Measurements from ENCODE around the gene IL1R2. TPM values are rescaled to one million over a fixed set of nuclear protein-coding genes. Genes with fewer than 3 reads are reported as not detected.
A peak's percentile ranks its signal among the peaks of the same experiment; 100 is the strongest.

Gene IL1R2
- total RNA-seq, 1 donor: not detected

- DNase-seq (ENCODE audit: low read depth): no peak
- H3K4me3 ChIP-seq (ENCODE audit: low read depth, low read length): no peak overlapping the region
- no peak for TF ChIP-seq CTCF (IDR thresholded peaks at IDR 0.05; ENCODE audit: insufficient read depth, low read depth, low read length)
These were observed 40.5 kb upstream of the IL1R2 start for GRCh38 chr2:101951296-101951695.

GRCh38 chr2:101952551-101952950 lies 39.2 kb upstream of the IL1R2 start:
- no peak for TF ChIP-seq CTCF (IDR thresholded peaks at IDR 0.05; ENCODE audit: insufficient read depth, low read depth, low read length)
- DNase-seq (ENCODE audit: low read depth): no peak
- no peak overlapping the region for H3K4me3 ChIP-seq (ENCODE audit: low read depth, low read length)

GRCh38 chr2:101956465-101957438 lies 35.0 kb upstream of the IL1R2 start:
- no peak overlapping the region for H3K4me3 ChIP-seq (ENCODE audit: low read depth, low read length)
- TF ChIP-seq CTCF (IDR thresholded peaks at IDR 0.05; ENCODE audit: insufficient read depth, low read depth, low read length): no peak
- DNase-seq (ENCODE audit: low read depth): peak; percentile 34

DNA sequence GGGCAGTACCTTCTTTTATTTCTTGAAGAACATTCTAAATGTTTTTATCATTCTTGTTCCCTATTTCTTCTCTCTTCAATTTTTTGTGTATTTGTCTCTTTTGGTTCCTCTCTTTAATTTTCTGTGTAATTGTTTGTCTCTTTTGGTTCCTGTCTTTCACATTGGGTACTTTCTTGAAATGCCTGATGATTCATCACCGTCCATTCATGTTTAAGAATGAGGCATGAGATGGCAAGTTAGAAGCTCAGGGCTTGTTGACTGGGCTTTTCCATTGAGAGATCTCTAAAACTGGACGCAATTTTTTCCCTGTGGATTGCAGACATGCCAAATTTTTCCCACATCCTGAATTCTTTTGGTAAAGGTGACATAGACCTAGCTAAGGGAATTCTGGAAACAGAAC lies 33.7 kb upstream of the IL1R2 start:
- peak; percentile 49 for DNase-seq (ENCODE audit: low read depth)
- no peak for TF ChIP-seq CTCF (IDR thresholded peaks at IDR 0.05; ENCODE audit: insufficient read depth, low read depth, low read length)
- H3K4me3 ChIP-seq (ENCODE audit: low read depth, low read length): no peak overlapping the region

GRCh38 chr2:101960819-101961337 lies 30.9 kb upstream of the IL1R2 start:
- DNase-seq (ENCODE audit: low read depth): no peak
- no peak overlapping the region for H3K4me3 ChIP-seq (ENCODE audit: low read depth, low read length)
- TF ChIP-seq CTCF (IDR thresholded peaks at IDR 0.05; ENCODE audit: insufficient read depth, low read depth, low read length): no peak

DNA sequence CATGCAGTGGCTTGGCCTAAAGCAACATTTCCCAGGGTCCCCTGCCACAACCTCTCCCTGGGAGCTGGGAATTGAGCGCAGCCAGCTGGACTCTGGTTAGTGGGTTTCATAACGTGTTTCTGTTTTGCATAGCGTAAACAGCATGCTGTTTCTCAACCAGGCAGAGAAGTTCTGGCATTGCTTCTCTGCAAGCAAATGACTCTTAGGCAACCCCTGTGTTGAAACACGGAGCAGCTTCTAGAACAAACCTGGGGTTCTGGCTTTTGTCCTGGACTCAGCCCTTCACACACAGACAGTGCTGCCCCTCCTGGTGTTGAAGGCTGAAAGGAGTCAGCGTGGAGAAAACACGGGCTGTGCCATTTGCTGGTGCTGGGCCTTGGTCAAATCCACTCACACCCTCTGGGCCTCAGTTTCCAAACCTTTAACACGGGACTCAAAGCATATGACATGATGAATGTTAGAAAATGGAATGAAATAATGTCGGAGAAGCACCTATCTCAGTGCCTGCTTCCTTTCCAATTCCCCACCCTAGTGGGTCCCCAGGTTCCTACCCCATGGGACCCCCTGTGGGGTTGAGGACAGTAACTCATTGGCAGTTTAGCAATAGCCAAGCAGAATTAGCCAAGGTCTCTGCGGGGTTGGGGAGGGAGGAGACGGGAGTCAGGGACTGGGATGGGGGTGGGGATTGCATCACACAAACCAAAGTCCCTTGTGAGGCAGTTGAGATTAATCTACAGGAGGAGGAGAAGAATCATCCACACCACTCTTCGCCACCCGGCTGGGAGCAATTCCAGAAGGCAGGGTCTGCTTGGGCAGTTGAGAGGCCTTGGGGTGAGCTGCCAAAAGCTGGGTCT lies 30.2 kb upstream of the IL1R2 start:
- TF ChIP-seq CTCF (IDR thresholded peaks at IDR 0.05; ENCODE audit: insufficient read depth, low read depth, low read length): peak; percentile 44
- no peak overlapping the region for H3K4me3 ChIP-seq (ENCODE audit: low read depth, low read length)
- DNase-seq (ENCODE audit: low read depth): peak; percentile 100
